Spleen (tissue), 11 donors: ENCODE results near the gene ZNF75A. TPM values are rescaled to one million over a fixed set of nuclear protein-coding genes. Genes with fewer than 3 reads are reported as not detected.
"Not testable (repeated sequence)": the region's sequence is repeated elsewhere in the genome, so short reads cannot be mapped to it uniquely, and the experiment has no call there.

Experiments
- DNase-seq: peaks from one replicate; pipeline ENCODE4 v3.0.0-alpha.2; 2020
- H3K27ac ChIP-seq, 8 donors: fragments of 200-600 bp; sonication (generic) in 7 of 8; 1 replicate in 4 of 8; 2 replicates in 4 of 8; pipeline versions ENCODE4 v1.5.0 to v1.8.0; 2016 to 2021; ENCODE audit warnings: inconsistent platforms in 4 of 8, mild to moderate bottlenecking in 4 of 8, moderate library complexity in 1 of 8
- H3K27me3 ChIP-seq, 7 donors: fragments of 200-600 bp; sonication (generic) in 6 of 7; replicated peaks in 1 of 7; 1 replicate in 4 of 7; 2 replicates in 3 of 7; pipeline versions ENCODE4 v1.5.0 to v1.8.0; 2016 to 2021; ENCODE audit warnings: inconsistent platforms in 3 of 7, mild to moderate bottlenecking in 1 of 7
- H3K36me3 ChIP-seq, 6 donors: fragments of 200-600 bp; sonication (generic) in 5 of 6; 1 replicate in 4 of 6; 2 replicates in 2 of 6; pipeline versions ENCODE4 v1.5.0 to v1.8.0; 2016 to 2021; ENCODE audit warnings: inconsistent platforms in 2 of 6
- H3K4me1 ChIP-seq, 6 donors: fragments of 200-600 bp; sonication (generic) in 5 of 6; 1 replicate in 3 of 6; 2 replicates in 3 of 6; pipeline versions ENCODE4 v1.5.0 to v1.8.0; 2016 to 2021; ENCODE audit warnings: inconsistent platforms in 3 of 6
- H3K4me3 ChIP-seq, 8 donors: fragments of 200-600 bp; sonication (generic) in 7 of 8; 1 replicate in 4 of 8; 2 replicates in 4 of 8; pipeline versions ENCODE4 v1.5.0 to v1.8.0; 2016 to 2021; ENCODE audit warnings: inconsistent platforms in 4 of 8, mild to moderate bottlenecking in 4 of 8, moderate library complexity in 2 of 8
- H3K9me3 ChIP-seq, 8 donors: fragments of 200-600 bp; sonication (generic) in 7 of 8; 1 replicate in 4 of 8; 2 replicates in 4 of 8; pipeline versions ENCODE4 v1.5.0 to v1.8.0; 2016 to 2021; ENCODE audit warnings: inconsistent platforms in 4 of 8
- POLR2A ChIP-seq, 3 donors: fragments of 450-650 bp; IDR thresholded peaks; one replicate each; pipeline ENCODE4 v1.5.1; 2017; ENCODE audit warnings: antibody characterized with exemption in 3 of 3, mild to moderate bottlenecking in 1 of 3
- POLR2AphosphoS5 ChIP-seq, 3 donors: sonication (generic); formaldehyde crosslinking; IDR thresholded peaks; one replicate each; pipeline ENCODE4 v1.5.1; 2017; ENCODE audit warnings: antibody characterized with exemption in 3 of 3
- WGBS, 5 donors: extraction: QIAGEN DNeasy Blood & Tissue Kit in 3 of 5; methylation state at CpG; one replicate each; pipeline versions ENCODE4 v1.1.5 to v1.1.7; 2013 to 2018; 5-methylcytosine and 5-hydroxymethylcytosine counted together
- intact Hi-C: fragments of 100-400 bp; cut with DNase I; formaldehyde crosslinking; loops from one replicate; pipeline ENCODE4 v1.15.0; 2023; ENCODE audit warnings: low total_unique reads
- polyA plus RNA-seq, 3 donors: library from polyadenylated mRNA; stranded (reverse); fragments of 200-250 nt; gene quantifications; one replicate each; pipeline ENCODE4 v1.2.1, GENCODE V29; 2013
- total RNA-seq, 7 donors: library from RNA; depleted of rRNA in 3 of 7; stranded (reverse); fragments of >200 nt in 3 of 7; fragmentation: NEBNext Ultra II Directional in 4 of 7; extraction: Animal tissue kit (Norgen Biotek cat#: 25700) in 4 of 7; gene quantifications; one replicate each; pipeline versions ENCODE4 v1.1.0 to v1.2.1, GENCODE V29; 2016 to 2021
- TF ChIP-seq, protein P1 (sequence below), 11 experiments: fragments of 200-600 bp in 7 of 11; fragments of 450-650 bp in 4 of 11; sonication (generic) in 4 of 11; IDR thresholded peaks in 8 of 11; conservative IDR thresholded peaks in 3 of 11; 1 replicate in 7 of 11; 2 replicates in 4 of 11; pipeline versions ENCODE4 v1.4.0 to v1.8.0; 2016 to 2021; ENCODE audit warnings: antibody characterized with exemption in 11 of 11, inconsistent platforms in 4 of 11, mild to moderate bottlenecking in 1 of 11
- donor health status: healthy with polysubstance abuse.
- donor health status: DM: no; HTN: no; CAD: no; lungs with moderate emphysema.
- donor health status: DM: no; HTN: no; CAD: no.
- donor health status: Bipolar disorder and iron deficiency.
- donor health status: healthy.
- donor health status: DM: no; HTN: no; CAD: no.
- donor health status: DM: yes; HTN: yes; CAD: no.

The ZNF75A gene
- total and polyA plus RNA-seq, 10 donors: 17.1 to 48.2 (median 33.7) TPM

DNA sequence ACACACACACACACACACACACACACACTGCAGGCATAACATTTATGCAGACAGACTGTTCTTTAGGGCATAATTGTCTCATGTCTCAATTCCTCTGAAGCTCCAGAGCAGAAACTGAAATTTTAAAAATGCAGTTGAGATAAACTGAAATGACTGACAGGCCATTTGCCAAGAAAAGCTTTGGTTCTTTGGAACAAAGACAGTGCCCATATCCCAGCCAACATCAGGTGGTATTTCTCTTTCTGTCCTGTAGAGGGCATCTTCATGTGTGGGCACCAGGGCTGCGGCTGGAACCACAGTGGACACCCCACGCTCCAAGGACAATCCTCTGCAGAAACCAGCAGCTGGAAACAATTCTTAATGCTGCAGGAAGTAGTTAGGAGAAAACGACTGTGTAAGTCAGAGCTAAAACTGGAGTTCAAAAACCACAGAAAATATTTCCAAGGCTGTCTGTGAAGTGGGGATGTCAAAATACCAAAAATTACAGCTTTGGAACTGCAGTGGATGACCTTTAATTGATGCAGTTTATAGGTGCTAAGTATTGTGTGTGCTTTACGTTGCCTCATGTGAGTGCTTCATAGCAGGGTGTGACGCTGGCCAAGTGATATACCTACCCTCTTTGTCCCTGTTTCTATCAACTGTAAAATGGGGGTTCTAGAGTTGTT, 38.3 kb upstream of the ZNF75A start:
- intact Hi-C loops: no loop called here
- TF ChIP-seq, protein P1, sequence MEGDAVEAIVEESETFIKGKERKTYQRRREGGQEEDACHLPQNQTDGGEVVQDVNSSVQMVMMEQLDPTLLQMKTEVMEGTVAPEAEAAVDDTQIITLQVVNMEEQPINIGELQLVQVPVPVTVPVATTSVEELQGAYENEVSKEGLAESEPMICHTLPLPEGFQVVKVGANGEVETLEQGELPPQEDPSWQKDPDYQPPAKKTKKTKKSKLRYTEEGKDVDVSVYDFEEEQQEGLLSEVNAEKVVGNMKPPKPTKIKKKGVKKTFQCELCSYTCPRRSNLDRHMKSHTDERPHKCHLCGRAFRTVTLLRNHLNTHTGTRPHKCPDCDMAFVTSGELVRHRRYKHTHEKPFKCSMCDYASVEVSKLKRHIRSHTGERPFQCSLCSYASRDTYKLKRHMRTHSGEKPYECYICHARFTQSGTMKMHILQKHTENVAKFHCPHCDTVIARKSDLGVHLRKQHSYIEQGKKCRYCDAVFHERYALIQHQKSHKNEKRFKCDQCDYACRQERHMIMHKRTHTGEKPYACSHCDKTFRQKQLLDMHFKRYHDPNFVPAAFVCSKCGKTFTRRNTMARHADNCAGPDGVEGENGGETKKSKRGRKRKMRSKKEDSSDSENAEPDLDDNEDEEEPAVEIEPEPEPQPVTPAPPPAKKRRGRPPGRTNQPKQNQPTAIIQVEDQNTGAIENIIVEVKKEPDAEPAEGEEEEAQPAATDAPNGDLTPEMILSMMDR (IDR thresholded peaks at IDR 0.05 in 8 of 11, conservative IDR thresholded peaks at IDR 0.05 in 3 of 11): peak in 10 of 11 experiments; percentile 6 to 72 (median 50)
- TF ChIP-seq POLR2A (IDR thresholded peaks at IDR 0.05): no peak
- 60 to 70% (median 66%) methylated on average over 5 of the region's 5 CpGs for WGBS, 5 donors
- Histone ChIP-seq H3K4me3 (no peak overlapping the region), H3K9me3 (peaks cover 0 to 18% (median 0%) of the 10 kb centered on the region in 8 donors), H3K27ac (peak overlapping the region in 5 of 8 donors; percentile 15 to 67 (median 50)), H3K4me1 (peaks cover 21 to 63% (median 47%) of the 10 kb centered on the region in 6 donors), H3K27me3 (no peaks in the 10 kb centered on the region), H3K36me3 (peaks cover 0 to 51% (median 3%) of the 10 kb centered on the region in 6 donors)
- no peak for DNase-seq

DNA sequence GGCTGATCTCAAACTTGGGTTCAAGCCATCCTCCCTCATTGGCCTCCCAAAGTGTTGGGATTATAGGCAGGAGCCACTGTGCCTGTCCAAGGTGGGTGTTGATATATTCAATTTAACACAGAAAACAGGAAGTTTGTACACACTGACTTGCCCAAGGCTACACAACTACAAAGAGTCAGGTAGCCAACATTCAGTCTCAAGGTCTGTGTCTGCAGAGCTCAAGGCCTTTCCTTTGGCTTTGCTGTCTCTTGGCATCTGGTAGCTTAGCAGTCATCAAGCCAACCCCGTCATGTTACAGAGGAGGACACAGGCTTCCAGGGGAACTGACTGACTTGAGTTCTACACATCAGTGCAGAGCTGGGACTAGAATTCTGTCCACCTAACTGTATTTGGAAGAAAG, 37.0 kb upstream of the ZNF75A start:
- intact Hi-C loops: no loop called here
- DNase-seq: no peak
- peak overlapping the region in 6 of 8 donors; percentile 32 to 67 (median 54) for H3K27ac ChIP-seq
- peaks cover 0 to 18% (median 0%) of the 10 kb centered on the region in 8 donors for H3K9me3 ChIP-seq
- H3K36me3 ChIP-seq: peaks cover 0 to 51% (median 3%) of the 10 kb centered on the region in 6 donors
- H3K4me1 ChIP-seq: peaks cover 17 to 51% (median 38%) of the 10 kb centered on the region in 6 donors
- H3K27me3 ChIP-seq: no peaks in the 10 kb centered on the region
- no peak overlapping the region for H3K4me3 ChIP-seq
- TF ChIP-seq POLR2A (IDR thresholded peaks at IDR 0.05): peak in 1 of 3 donors; percentile 5
- peak in 1 of 3 donors; percentile 63 for TF ChIP-seq POLR2AphosphoS5 (IDR thresholded peaks at IDR 0.05)
- TF ChIP-seq, protein P1 (IDR thresholded peaks at IDR 0.05 in 8 of 11, conservative IDR thresholded peaks at IDR 0.05 in 3 of 11): no peak
- 76 to 100% (median 83%) methylated on average over 1 of the region's 1 CpG for WGBS, 5 donors

DNA sequence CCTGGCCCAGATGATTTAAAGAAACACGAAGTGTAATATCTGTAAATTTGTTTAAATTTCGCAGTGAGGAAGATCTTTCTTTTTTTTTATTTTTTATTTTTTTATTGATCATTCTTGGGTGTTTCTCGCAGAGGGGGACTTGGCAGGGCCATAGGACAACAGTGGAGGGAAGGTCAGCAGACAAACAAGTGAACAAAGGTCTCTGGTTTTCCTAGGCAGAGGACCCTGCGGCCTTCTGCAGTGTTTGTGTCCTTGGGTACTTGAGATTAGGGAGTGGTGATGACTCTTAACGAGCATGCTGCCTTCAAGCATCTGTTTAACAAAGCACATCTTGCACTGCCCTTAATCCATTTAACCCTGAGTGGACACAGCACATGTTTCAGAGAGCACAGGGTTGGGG, 34.6 kb upstream of the ZNF75A start:
- H3K9me3 ChIP-seq, DNase-seq, H3K4me3 ChIP-seq, H3K27ac ChIP-seq, H3K27me3 ChIP-seq: not testable (repeated sequence)
- Histone ChIP-seq H3K4me1 (peaks cover 7 to 36% (median 27%) of the 10 kb centered on the region in 6 donors), H3K36me3 (peaks cover 0 to 42% (median 3%) of the 10 kb centered on the region in 6 donors)
- 66 to 92% (median 77%) methylated on average over 4 to 5 of the region's 5 CpGs for WGBS, 5 donors
- intact Hi-C loops: loop anchor here (10.0 kb wide), 1 partner anchor 194 kb away; no protein-coding TSS in a partner anchor

DNA sequence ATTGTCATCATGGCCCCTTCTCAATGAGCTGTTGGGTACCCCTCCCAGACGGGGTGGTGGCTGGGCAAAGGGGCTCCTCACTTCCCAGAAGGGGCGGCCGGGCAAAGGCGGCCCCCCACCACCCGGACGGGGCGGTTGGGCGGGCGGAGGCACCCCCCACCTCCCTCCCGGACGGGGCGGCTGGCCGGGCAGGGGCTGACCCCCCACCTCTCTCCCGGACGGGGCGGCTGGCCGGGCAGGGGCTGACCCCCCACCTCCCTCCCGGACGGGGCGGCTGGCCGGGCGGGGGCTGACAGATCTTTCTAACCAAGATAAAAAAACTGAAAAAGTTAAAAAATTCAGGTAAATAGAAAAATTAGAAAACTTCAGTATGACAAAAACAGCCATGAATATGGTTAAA, 34.0 kb upstream of the ZNF75A start:
- not testable (repeated sequence) for DNase-seq, H3K27ac ChIP-seq, H3K9me3 ChIP-seq, H3K27me3 ChIP-seq, H3K4me3 ChIP-seq
- 93 to 97% (median 96%) methylated on average over 18 to 22 of the region's 22 CpGs for WGBS, 5 donors
- peaks cover 5 to 30% (median 22%) of the 10 kb centered on the region in 6 donors for H3K4me1 ChIP-seq
- intact Hi-C loops: loop anchor here (10.0 kb wide), 1 partner anchor 194 kb away; no protein-coding TSS in a partner anchor
- peaks cover 0 to 37% (median 3%) of the 10 kb centered on the region in 6 donors for H3K36me3 ChIP-seq

DNA sequence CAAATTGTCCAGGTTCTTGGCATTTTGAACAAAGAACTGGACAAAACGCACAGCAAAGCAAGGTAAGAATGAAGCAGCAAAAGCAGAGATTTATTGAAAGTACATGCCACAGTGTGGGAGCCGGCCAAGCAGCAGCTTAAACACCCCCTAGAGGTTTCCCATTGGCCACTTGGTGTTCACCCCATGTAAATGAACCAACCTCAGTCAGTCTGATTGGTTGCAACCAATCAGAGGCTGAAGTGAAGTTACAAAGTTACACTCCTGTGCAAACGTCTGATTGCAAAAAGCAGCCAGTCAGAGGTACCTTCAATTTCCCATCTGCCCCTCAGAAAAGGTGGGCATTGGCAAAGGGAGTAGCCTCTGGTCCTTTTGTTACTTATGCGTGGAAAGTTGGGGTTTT, 30.8 kb upstream of the ZNF75A start:
- no peak for TF ChIP-seq POLR2AphosphoS5 (IDR thresholded peaks at IDR 0.05)
- TF ChIP-seq, protein P1 (IDR thresholded peaks at IDR 0.05 in 8 of 11, conservative IDR thresholded peaks at IDR 0.05 in 3 of 11): no peak
- TF ChIP-seq POLR2A (IDR thresholded peaks at IDR 0.05): no peak

More for the DNA sequence above, 30.8 kb upstream of the ZNF75A start:
- Histone ChIP-seq H3K27ac (no peak overlapping the region), H3K36me3 (peaks cover 0 to 4% (median 0%) of the 10 kb centered on the region in 6 donors), H3K27me3 (no peaks in the 10 kb centered on the region), H3K4me3 (no peak overlapping the region), H3K4me1 (peaks cover 0 to under 1% (median 0%) of the 10 kb centered on the region in 6 donors), H3K9me3 (peaks cover 0 to 5% (median 0%) of the 10 kb centered on the region in 8 donors)
- WGBS, 5 donors: 65 to 71% (median 68%) methylated on average over 4 of the region's 4 CpGs
- DNase-seq: no peak
- intact Hi-C loops: loop anchor here (10.0 kb wide), 1 partner anchor 190 kb away; no protein-coding TSS in a partner anchor
